Measurements from ENCODE around the gene ZDHHC24. TPM values are rescaled to one million over a fixed set of nuclear protein-coding genes. Genes with fewer than 3 reads are reported as not detected.
A peak's percentile ranks its signal among the peaks of the same experiment; 100 is the strongest.

The ZDHHC24 gene
- total and polyA plus RNA-seq, 10 of the 15 experiments (the other 5 are each of a cell fraction or from before 2014, with no cell fraction given): 0.86 to 17.5 (median 6.8) TPM

DNA sequence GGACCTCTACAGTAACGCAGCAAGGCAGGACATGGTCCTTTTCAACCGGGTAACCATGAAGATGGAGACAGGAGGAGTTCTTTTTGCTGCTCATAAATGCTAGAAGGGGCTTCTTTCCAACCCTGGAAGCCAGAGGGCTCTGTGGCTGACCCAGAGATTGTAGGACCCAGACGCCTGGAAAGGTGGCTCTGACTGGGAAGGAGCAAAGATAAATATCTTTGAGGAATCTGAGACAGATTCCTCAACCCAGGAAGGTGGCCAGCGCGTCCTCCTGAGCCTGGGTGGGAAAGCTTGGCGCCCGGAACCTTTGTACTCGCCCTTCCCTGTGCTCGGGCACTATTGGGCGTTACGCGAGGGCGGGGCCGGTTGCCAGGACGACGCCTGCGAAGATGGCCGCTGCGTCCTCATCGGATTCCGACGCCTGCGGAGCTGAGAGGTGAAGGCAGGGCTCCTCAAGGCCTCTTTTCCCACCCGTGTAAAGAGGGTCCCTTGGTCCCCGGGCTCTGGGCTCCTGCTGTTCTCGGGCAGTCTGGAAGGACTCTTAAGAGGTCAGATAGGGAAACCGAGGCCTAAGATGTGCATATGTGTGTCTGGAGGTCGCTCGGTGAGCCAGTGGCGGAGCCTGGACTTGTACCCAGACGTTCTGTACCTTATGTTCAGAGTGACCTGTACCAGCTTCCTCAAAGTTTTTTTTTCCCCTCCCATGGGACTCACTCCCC is 35.4 kb downstream of the ZDHHC24 start, which contains the start of gene BBS1 (continued):
- TF ChIP-seq SIN3A (IDR thresholded peaks at IDR 0.05; ENCODE audit: low read depth, low read length): peak; percentile 93
- no peak for TF ChIP-seq ATF3 (IDR thresholded peaks at IDR 0.05; ENCODE audit: borderline replicate concordance, extremely low read depth, low read depth, low read length)
- no peak for TF ChIP-seq JUND (IDR thresholded peaks at IDR 0.05; ENCODE audit: low read depth, low read length)
- no peak for TF ChIP-seq CEBPZ (IDR thresholded peaks at IDR 0.05; ENCODE audit: low read depth, low read length)
- no peak for TF ChIP-seq RAD21 (IDR thresholded peaks at IDR 0.05; ENCODE audit: insufficient read depth, low read depth, low read length)
- no peak for TF ChIP-seq ZNF274 (IDR thresholded peaks at IDR 0.05; ENCODE audit: insufficient read depth, insufficient read length)
- peak; percentile 80 for TF ChIP-seq GABPA (IDR thresholded peaks at IDR 0.05; ENCODE audit: low read depth)
- peak; percentile 44; the same call in 1 of the 2 replicates for TF ChIP-seq CHD2 (IDR thresholded peaks at IDR 0.05; ENCODE audit: borderline replicate concordance, low read depth, low read length)
- peak; percentile 35 for TF ChIP-seq KLF5 (IDR thresholded peaks at IDR 0.05; ENCODE audit: partially characterized antibody)
- peak; percentile 97 for TF ChIP-seq MXI1 (IDR thresholded peaks at IDR 0.05; ENCODE audit: low read depth, low read length)
- TF ChIP-seq TCF12 (IDR thresholded peaks at IDR 0.05; ENCODE audit: low read depth, low read length): 0 out of 2 replicates have a peak, but pooled peaks have one; percentile 16
- TF ChIP-seq, protein P1, sequence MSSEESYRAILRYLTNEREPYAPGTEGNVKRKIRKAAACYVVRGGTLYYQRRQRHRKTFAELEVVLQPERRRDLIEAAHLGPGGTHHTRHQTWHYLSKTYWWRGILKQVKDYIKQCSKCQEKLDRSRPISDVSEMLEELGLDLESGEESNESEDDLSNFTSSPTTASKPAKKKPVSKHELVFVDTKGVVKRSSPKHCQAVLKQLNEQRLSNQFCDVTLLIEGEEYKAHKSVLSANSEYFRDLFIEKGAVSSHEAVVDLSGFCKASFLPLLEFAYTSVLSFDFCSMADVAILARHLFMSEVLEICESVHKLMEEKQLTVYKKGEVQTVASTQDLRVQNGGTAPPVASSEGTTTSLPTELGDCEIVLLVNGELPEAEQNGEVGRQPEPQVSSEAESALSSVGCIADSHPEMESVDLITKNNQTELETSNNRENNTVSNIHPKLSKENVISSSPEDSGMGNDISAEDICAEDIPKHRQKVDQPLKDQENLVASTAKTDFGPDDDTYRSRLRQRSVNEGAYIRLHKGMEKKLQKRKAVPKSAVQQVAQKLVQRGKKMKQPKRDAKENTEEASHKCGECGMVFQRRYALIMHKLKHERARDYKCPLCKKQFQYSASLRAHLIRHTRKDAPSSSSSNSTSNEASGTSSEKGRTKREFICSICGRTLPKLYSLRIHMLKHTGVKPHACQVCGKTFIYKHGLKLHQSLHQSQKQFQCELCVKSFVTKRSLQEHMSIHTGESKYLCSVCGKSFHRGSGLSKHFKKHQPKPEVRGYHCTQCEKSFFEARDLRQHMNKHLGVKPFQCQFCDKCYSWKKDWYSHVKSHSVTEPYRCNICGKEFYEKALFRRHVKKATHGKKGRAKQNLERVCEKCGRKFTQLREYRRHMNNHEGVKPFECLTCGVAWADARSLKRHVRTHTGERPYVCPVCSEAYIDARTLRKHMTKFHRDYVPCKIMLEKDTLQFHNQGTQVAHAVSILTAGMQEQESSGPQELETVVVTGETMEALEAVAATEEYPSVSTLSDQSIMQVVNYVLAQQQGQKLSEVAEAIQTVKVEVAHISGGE (CRISPR knock-in tag; IDR thresholded peaks at IDR 0.05): peak; percentile 95
- TF ChIP-seq, protein P2, sequence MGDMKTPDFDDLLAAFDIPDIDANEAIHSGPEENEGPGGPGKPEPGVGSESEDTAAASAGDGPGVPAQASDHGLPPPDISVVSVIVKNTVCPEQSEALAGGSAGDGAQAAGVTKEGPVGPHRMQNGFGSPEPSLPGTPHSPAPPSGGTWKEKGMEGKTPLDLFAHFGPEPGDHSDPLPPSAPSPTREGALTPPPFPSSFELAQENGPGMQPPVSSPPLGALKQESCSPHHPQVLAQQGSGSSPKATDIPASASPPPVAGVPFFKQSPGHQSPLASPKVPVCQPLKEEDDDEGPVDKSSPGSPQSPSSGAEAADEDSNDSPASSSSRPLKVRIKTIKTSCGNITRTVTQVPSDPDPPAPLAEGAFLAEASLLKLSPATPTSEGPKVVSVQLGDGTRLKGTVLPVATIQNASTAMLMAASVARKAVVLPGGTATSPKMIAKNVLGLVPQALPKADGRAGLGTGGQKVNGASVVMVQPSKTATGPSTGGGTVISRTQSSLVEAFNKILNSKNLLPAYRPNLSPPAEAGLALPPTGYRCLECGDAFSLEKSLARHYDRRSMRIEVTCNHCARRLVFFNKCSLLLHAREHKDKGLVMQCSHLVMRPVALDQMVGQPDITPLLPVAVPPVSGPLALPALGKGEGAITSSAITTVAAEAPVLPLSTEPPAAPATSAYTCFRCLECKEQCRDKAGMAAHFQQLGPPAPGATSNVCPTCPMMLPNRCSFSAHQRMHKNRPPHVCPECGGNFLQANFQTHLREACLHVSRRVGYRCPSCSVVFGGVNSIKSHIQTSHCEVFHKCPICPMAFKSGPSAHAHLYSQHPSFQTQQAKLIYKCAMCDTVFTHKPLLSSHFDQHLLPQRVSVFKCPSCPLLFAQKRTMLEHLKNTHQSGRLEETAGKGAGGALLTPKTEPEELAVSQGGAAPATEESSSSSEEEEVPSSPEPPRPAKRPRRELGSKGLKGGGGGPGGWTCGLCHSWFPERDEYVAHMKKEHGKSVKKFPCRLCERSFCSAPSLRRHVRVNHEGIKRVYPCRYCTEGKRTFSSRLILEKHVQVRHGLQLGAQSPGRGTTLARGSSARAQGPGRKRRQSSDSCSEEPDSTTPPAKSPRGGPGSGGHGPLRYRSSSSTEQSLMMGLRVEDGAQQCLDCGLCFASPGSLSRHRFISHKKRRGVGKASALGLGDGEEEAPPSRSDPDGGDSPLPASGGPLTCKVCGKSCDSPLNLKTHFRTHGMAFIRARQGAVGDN (IDR thresholded peaks at IDR 0.05): no peak

All from GM12878 (cell line).